ENCODE data around the gene PRUNE2.

Gene PRUNE2

GRCh38 chr9:76738402-76738801 lies 167.5 kb downstream of the PRUNE2 start:
- no peak for DNase-seq (ENCODE audit: low read depth in 1 of 2, low spot score in 1 of 2)
- Histone ChIP-seq H3K27ac (replicated peaks) (no peak overlapping the region), H3K4me3 (replicated peaks; ENCODE audit: insufficient read depth, low read length) (no peak overlapping the region), H3K27me3 (ENCODE audit: insufficient read depth, poor library complexity, severe bottlenecking) (peaks cover 4% of the 10 kb centered on the region)
- no peak for TF ChIP-seq POLR2AphosphoS5 (IDR thresholded peaks at IDR 0.05; ENCODE audit: low read depth)

DNA sequence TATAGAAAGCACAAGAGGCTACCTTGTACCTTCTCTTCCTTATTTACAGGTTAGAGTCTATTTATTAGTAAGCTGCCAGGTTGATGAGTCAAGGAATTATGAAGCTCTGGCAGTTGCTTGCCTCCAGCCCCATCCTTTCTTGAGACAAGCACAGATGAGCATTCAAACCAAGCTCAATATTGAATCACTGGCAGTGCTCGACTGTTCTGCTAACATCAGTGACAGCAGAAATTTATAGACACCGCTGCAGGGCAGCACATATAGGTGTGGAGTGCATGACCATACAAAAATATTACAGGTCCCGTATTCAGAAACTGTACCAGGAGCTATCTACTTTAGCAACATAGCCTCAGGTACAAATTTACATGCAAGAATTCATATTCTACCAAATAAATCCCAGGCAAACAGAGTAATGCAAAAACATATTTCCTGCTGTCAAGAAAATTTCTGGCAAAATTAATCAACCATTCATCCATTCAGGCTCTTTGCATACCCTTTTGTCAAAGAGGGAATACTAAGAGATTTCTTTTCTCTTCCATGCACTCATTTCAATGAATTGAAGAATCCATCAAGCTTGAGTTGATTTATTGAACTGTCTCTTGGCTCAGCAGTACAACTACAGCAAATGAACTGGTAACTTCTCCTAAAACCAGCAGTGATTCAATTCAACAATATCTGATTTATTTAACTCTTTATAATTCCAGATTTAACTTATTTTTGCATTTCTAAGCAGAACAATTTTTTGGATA lies 168.6 kb downstream of the PRUNE2 start:
- DNase-seq (ENCODE audit: low read depth in 1 of 2, low spot score in 1 of 2), result no peak
- no peak overlapping the region for H3K4me3 ChIP-seq (replicated peaks; ENCODE audit: insufficient read depth, low read length)
- peaks cover 4% of the 10 kb centered on the region for H3K27me3 ChIP-seq (ENCODE audit: insufficient read depth, poor library complexity, severe bottlenecking)
- TF ChIP-seq POLR2AphosphoS5 (IDR thresholded peaks at IDR 0.05; ENCODE audit: low read depth) (no peak), CTCF (IDR thresholded peaks at IDR 0.05; ENCODE audit: insufficient read depth, low read length) (no peak), GABPA (IDR thresholded peaks at IDR 0.05; ENCODE audit: low read depth) (no peak), SPI1 (IDR thresholded peaks at IDR 0.05; ENCODE audit: borderline replicate concordance, low read depth) (no peak)
- TF ChIP-seq, protein P1, sequence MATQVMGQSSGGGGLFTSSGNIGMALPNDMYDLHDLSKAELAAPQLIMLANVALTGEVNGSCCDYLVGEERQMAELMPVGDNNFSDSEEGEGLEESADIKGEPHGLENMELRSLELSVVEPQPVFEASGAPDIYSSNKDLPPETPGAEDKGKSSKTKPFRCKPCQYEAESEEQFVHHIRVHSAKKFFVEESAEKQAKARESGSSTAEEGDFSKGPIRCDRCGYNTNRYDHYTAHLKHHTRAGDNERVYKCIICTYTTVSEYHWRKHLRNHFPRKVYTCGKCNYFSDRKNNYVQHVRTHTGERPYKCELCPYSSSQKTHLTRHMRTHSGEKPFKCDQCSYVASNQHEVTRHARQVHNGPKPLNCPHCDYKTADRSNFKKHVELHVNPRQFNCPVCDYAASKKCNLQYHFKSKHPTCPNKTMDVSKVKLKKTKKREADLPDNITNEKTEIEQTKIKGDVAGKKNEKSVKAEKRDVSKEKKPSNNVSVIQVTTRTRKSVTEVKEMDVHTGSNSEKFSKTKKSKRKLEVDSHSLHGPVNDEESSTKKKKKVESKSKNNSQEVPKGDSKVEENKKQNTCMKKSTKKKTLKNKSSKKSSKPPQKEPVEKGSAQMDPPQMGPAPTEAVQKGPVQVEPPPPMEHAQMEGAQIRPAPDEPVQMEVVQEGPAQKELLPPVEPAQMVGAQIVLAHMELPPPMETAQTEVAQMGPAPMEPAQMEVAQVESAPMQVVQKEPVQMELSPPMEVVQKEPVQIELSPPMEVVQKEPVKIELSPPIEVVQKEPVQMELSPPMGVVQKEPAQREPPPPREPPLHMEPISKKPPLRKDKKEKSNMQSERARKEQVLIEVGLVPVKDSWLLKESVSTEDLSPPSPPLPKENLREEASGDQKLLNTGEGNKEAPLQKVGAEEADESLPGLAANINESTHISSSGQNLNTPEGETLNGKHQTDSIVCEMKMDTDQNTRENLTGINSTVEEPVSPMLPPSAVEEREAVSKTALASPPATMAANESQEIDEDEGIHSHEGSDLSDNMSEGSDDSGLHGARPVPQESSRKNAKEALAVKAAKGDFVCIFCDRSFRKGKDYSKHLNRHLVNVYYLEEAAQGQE (IDR thresholded peaks at IDR 0.05; ENCODE audit: insufficient replicate concordance, low read depth), result no peak
- no peak overlapping the region for H3K27ac ChIP-seq (replicated peaks)

DNA sequence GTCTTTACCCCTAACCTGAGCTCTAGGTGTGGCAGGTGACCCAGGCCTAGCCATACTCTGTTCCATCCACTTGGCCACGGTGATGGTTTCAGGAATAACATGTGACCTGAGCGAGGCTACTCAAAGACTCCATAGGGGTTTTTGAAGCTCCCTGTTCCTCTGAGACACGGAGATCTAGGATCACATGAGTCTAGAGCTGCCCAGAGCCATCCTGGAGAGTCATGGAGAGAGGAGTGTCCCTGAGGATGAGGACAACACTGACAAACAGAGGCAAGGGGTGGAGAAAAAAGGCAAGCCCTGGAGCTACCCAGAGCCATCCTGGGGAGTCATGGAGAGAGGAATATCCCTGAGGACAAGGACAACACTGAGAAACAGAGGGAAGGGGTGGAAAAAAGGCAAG lies 171.2 kb downstream of the PRUNE2 start:
- TF ChIP-seq, protein P1 (IDR thresholded peaks at IDR 0.05; ENCODE audit: insufficient replicate concordance, low read depth), result no peak
- TF ChIP-seq SPI1 (IDR thresholded peaks at IDR 0.05; ENCODE audit: borderline replicate concordance, low read depth) (no peak), GABPA (IDR thresholded peaks at IDR 0.05; ENCODE audit: low read depth) (no peak), POLR2AphosphoS5 (IDR thresholded peaks at IDR 0.05; ENCODE audit: low read depth) (no peak), CTCF (IDR thresholded peaks at IDR 0.05; ENCODE audit: insufficient read depth, low read length) (no peak)

DNA sequence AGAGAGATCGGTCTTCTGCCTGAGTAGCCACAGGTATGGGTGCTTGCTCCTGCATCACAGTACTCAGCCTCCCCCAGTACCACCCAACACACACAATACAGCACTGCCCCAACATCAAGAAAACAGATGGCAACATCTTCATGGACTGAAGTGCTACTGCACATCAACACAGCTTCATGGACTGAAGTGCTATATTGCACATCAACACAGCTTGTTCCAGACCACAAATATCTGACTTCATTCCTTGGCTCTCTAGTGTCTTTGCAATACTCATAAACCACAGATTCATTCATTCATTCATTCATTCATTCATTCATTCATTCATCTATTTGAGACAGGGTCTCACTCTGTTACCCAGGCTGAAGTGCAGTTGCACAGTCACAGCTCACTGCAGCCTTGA lies 172.8 kb downstream of the PRUNE2 start:
- Histone ChIP-seq H3K27ac (replicated peaks) (no peak overlapping the region), H3K27me3 (ENCODE audit: insufficient read depth, poor library complexity, severe bottlenecking) (peaks cover 4% of the 10 kb centered on the region), H3K4me3 (replicated peaks; ENCODE audit: insufficient read depth, low read length) (no peak overlapping the region)
- no peak for DNase-seq (ENCODE audit: low read depth in 1 of 2, low spot score in 1 of 2)
- TF ChIP-seq CTCF (IDR thresholded peaks at IDR 0.05; ENCODE audit: insufficient read depth, low read length) (no peak), GABPA (IDR thresholded peaks at IDR 0.05; ENCODE audit: low read depth) (no peak), POLR2AphosphoS5 (IDR thresholded peaks at IDR 0.05; ENCODE audit: low read depth) (no peak), SPI1 (IDR thresholded peaks at IDR 0.05; ENCODE audit: borderline replicate concordance, low read depth) (no peak)
- TF ChIP-seq, protein P1 (IDR thresholded peaks at IDR 0.05; ENCODE audit: insufficient replicate concordance, low read depth), result no peak

More for the DNA sequence above, 171.2 kb downstream of the PRUNE2 start:
- no peak overlapping the region for H3K27ac ChIP-seq (replicated peaks)
- peaks cover 4% of the 10 kb centered on the region for H3K27me3 ChIP-seq (ENCODE audit: insufficient read depth, poor library complexity, severe bottlenecking)
- DNase-seq (ENCODE audit: low read depth in 1 of 2, low spot score in 1 of 2), result no peak
- no peak overlapping the region for H3K4me3 ChIP-seq (replicated peaks; ENCODE audit: insufficient read depth, low read length)

Measured in HL-60 (cell line).